HepG2 (cell line): ENCODE data around the gene ANKZF1. TPM values are rescaled to one million over a fixed set of nuclear protein-coding genes. Genes with fewer than 3 reads are reported as not detected.
A peak's percentile ranks its signal among the peaks of the same experiment; 100 is the strongest.

ENCODE experiments used
- ADNP ChIP-seq: sonication (generic); formaldehyde crosslinking; IDR thresholded peaks from 2 replicates; pipeline ENCODE4 v1.4.0; 2020; ENCODE audit warnings: missing genetic modification reagents
- AKAP8 ChIP-seq: sonication (generic); formaldehyde crosslinking; IDR thresholded peaks from 2 replicates; pipeline ENCODE4 v1.5.1; 2020; ENCODE audit warnings: mild to moderate bottlenecking, missing genetic modification reagents
- ARNT ChIP-seq: fragments of 450-650 bp; IDR thresholded peaks from 2 replicates; pipeline ENCODE4 v1.6.1; 2017
- CREM ChIP-seq, 2 experiments: sonication (generic) in 1 of 2; formaldehyde crosslinking in 1 of 2; IDR thresholded peaks; 2 replicates each; pipeline versions ENCODE4 v1.4.0 to v1.6.1; 2016 to 2020; ENCODE audit warnings: antibody characterized with exemption in 1 of 2, mild to moderate bottlenecking in 1 of 2, missing genetic modification reagents in 1 of 2
- DPF2 ChIP-seq: sonication (generic); formaldehyde crosslinking; IDR thresholded peaks from 2 replicates; pipeline ENCODE4 v1.4.0; 2020; ENCODE audit warnings: mild to moderate bottlenecking, low read depth, missing genetic modification reagents, borderline replicate concordance
- DZIP1 ChIP-seq: sonication (generic); formaldehyde crosslinking; IDR thresholded peaks from 2 replicates; pipeline ENCODE4 v1.5.0; 2020; ENCODE audit warnings: mild to moderate bottlenecking, missing genetic modification reagents
- KLF16 ChIP-seq, 2 experiments: sonication (generic) in 1 of 2; formaldehyde crosslinking in 1 of 2; IDR thresholded peaks; 2 replicates each; pipeline versions ENCODE4 v1.6.1 to v1.8.0; 2016 to 2023; ENCODE audit warnings: missing genetic modification reagents in 2 of 2, missing compliant biosample characterization in 1 of 2
- MAF1 ChIP-seq: sonication (generic); formaldehyde crosslinking; IDR thresholded peaks from 2 replicates; pipeline ENCODE4 v1.5.0; 2020; ENCODE audit warnings: missing genetic modification reagents, borderline replicate concordance
- MTF2 ChIP-seq: sonication (generic); formaldehyde crosslinking; IDR thresholded peaks from 2 replicates; pipeline ENCODE4 v1.5.0; 2020; ENCODE audit warnings: missing genetic modification reagents, borderline replicate concordance
- NBN ChIP-seq: fragments of 450-650 bp; conservative IDR thresholded peaks from 2 replicates; pipeline ENCODE4 v1.6.1; 2017
- PBX3 ChIP-seq: sonication (generic); formaldehyde crosslinking; IDR thresholded peaks from 2 replicates; pipeline ENCODE4 v1.8.1; 2023; ENCODE audit warnings: missing genetic modification reagents, inconsistent platforms, borderline replicate concordance
- RFXAP ChIP-seq: sonication (generic); formaldehyde crosslinking; IDR thresholded peaks from 2 replicates; pipeline ENCODE4 v1.4.0; 2020; ENCODE audit warnings: missing genetic modification reagents, borderline replicate concordance
- SRY ChIP-seq: sonication (generic); formaldehyde crosslinking; IDR thresholded peaks from 2 replicates; pipeline ENCODE4 v1.8.0; 2022; ENCODE audit warnings: mild to moderate bottlenecking, missing genetic modification reagents
- THYN1 ChIP-seq: sonication (generic); formaldehyde crosslinking; IDR thresholded peaks from 2 replicates; pipeline ENCODE4 v1.8.1; 2023; ENCODE audit warnings: low read depth, mild to moderate bottlenecking, moderate library complexity, missing genetic modification reagents, borderline replicate concordance
- ZBTB4 ChIP-seq: sonication (generic); formaldehyde crosslinking; IDR thresholded peaks from 2 replicates; pipeline ENCODE4 v1.4.0; 2020; ENCODE audit warnings: missing genetic modification reagents, mild to moderate bottlenecking, borderline replicate concordance
- ZNF567 ChIP-seq: sonication (generic); formaldehyde crosslinking; IDR thresholded peaks from 2 replicates; pipeline ENCODE4 v1.8.1; 2023; ENCODE audit warnings: mild to moderate bottlenecking, missing genetic modification reagents, borderline replicate concordance
- ZNF670 ChIP-seq: sonication (generic); formaldehyde crosslinking; IDR thresholded peaks from 2 replicates; pipeline ENCODE4 v1.8.0; 2022; ENCODE audit warnings: mild to moderate bottlenecking, missing genetic modification reagents, borderline replicate concordance
- ZNF784 ChIP-seq: sonication (generic); formaldehyde crosslinking; IDR thresholded peaks from 2 replicates; pipeline ENCODE4 v1.5.1; 2020; ENCODE audit warnings: missing genetic modification reagents, mild to moderate bottlenecking, borderline replicate concordance
- ZSCAN9 ChIP-seq: IDR thresholded peaks from 2 replicates; pipeline ENCODE4 v1.6.1; 2016; ENCODE audit warnings: borderline replicate concordance
- polyA plus RNA-seq, 8 experiments: library from polyadenylated mRNA; depleted of rRNA in 3 of 8; stranded (reverse) in 7 of 8; unstranded in 1 of 8; fragments of >200 nt; fragmentation: Illumina TruSeq in 4 of 8; extraction: Trizol in 4 of 8; gene quantifications; 2 replicates each; pipeline versions ENCODE4 v1.2.1 to v1.2.3, GENCODE V29; 2011 to 2016; ENCODE audit warnings: low read depth in 4 of 8, missing spikeins in 1 of 8, mixed read lengths in 1 of 8; ENCODE audit not compliant: insufficient read depth in 1 of 8
- total RNA-seq, 5 experiments: library from RNA; depleted of rRNA; stranded (reverse); fragments of >200 nt; fragmentation: Illumina TruSeq; extraction: Trizol; gene quantifications; 2 replicates each; pipeline ENCODE4 v1.2.3, GENCODE V29; 2016; ENCODE audit warnings: low read depth in 1 of 5
- TF ChIP-seq, protein P1 (sequence below): IDR thresholded peaks from 2 replicates; pipeline ENCODE4 v1.6.1; 2016; ENCODE audit warnings: missing genetic modification reagents, missing compliant biosample characterization

The ANKZF1 gene
- total and polyA plus RNA-seq, 2 of the 13 experiments (the other 11 are each of a cell fraction or from before 2014, with no cell fraction given): 25.3 to 128 TPM

- no peak for TF ChIP-seq ZBTB4
- TF ChIP-seq MAF1 (CRISPR knock-in tag): peak; percentile 61; the same call in 1 of the 2 replicates
- TF ChIP-seq ZNF567 (CRISPR knock-in tag): no peak
- no peak for TF ChIP-seq THYN1 (CRISPR knock-in tag)
- TF ChIP-seq DZIP1: no peak
- TF ChIP-seq AKAP8 (CRISPR knock-in tag): peak; percentile 96
- no peak; the same call in none of the 2 replicates for TF ChIP-seq CREM (IDR thresholded peaks at IDR 0.05)
- no peak for TF ChIP-seq CREM (CRISPR knock-in tag; IDR thresholded peaks at IDR 0.05)
- TF ChIP-seq SRY: 0 out of 2 replicates have a peak, but pooled peaks have one; percentile 10
- TF ChIP-seq MTF2 (CRISPR knock-in tag): 0 out of 2 replicates have a peak, but pooled peaks have one; percentile 77
- TF ChIP-seq ADNP (CRISPR knock-in tag): no peak
- TF ChIP-seq KLF16 (CRISPR knock-in tag; IDR thresholded peaks at IDR 0.05): no peak; a peak in 2 of 4 replicates
- TF ChIP-seq DPF2 (CRISPR knock-in tag): no peak
- no peak; the same call in 1 of the 2 replicates for TF ChIP-seq ZNF784 (CRISPR knock-in tag)
- TF ChIP-seq NBN: no peak
- TF ChIP-seq, protein P1, sequence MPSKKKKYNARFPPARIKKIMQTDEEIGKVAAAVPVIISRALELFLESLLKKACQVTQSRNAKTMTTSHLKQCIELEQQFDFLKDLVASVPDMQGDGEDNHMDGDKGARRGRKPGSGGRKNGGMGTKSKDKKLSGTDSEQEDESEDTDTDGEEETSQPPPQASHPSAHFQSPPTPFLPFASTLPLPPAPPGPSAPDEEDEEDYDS (CRISPR knock-in tag): peak; percentile 60; the same call in 1 of the 2 replicates
- no peak for TF ChIP-seq PBX3 (CRISPR knock-in tag)
- no peak for TF ChIP-seq ARNT
- TF ChIP-seq ZNF670 (CRISPR knock-in tag): no peak
- TF ChIP-seq ZSCAN9: peak; percentile 78; the same call in 1 of the 2 replicates
- peak; percentile 61; the same call in 1 of the 2 replicates for TF ChIP-seq RFXAP (CRISPR knock-in tag)
Measured at GRCh38 chr2:219206328-219207133, 23.1 kb upstream of the ANKZF1 start, which contains the start of gene ZFAND2B (continued).
